ENCODE data around the gene CCDC50.

CCDC50 gene

GRCh38 chr3:191330530-191331048 is 1.4 kb downstream of the CCDC50 start:
- DNase-seq (ENCODE audit: insufficient read length, low spot score) (no peak), FAIRE-seq (no peak)
- TF ChIP-seq CTCF (IDR thresholded peaks at IDR 0.05; ENCODE audit: insufficient read depth, missing control alignments) = no peak

GRCh38 chr3:191331388-191331787 is 2.2 kb downstream of the CCDC50 start:
- FAIRE-seq (no peak), DNase-seq (ENCODE audit: insufficient read length, low spot score) (no peak)
- TF ChIP-seq CTCF (IDR thresholded peaks at IDR 0.05; ENCODE audit: insufficient read depth, missing control alignments) = no peak

- TF ChIP-seq CTCF (IDR thresholded peaks at IDR 0.05; ENCODE audit: insufficient read depth, missing control alignments) = no peak
- no peak for DNase-seq (ENCODE audit: insufficient read length, low spot score)
- no peak for FAIRE-seq
These were observed 4.2 kb downstream of the CCDC50 start for GRCh38 chr3:191333298-191333880.

- FAIRE-seq = no peak
- DNase-seq (ENCODE audit: insufficient read length, low spot score) = no peak
- no peak for TF ChIP-seq CTCF (IDR thresholded peaks at IDR 0.05; ENCODE audit: insufficient read depth, missing control alignments)
These were observed 5.2 kb downstream of the CCDC50 start for GRCh38 chr3:191334346-191334893.

- FAIRE-seq = no peak
- TF ChIP-seq CTCF (IDR thresholded peaks at IDR 0.05; ENCODE audit: insufficient read depth, missing control alignments) = no peak
These were observed 7.6 kb downstream of the CCDC50 start for GRCh38 chr3:191336833-191337232.

GRCh38 chr3:191338177-191338488 is 8.9 kb downstream of the CCDC50 start:
- no peak for TF ChIP-seq CTCF (IDR thresholded peaks at IDR 0.05; ENCODE audit: insufficient read depth, missing control alignments)
- FAIRE-seq (no peak), DNase-seq (ENCODE audit: insufficient read length, low spot score) (no peak)

More at GRCh38 chr3:191336833-191337232, 7.6 kb downstream of the CCDC50 start:
- DNase-seq (ENCODE audit: insufficient read length, low spot score) = no peak

GRCh38 chr3:191339316-191339917 is 10.2 kb downstream of the CCDC50 start:
- no peak for DNase-seq (ENCODE audit: insufficient read length, low spot score)
- TF ChIP-seq CTCF (IDR thresholded peaks at IDR 0.05; ENCODE audit: insufficient read depth, missing control alignments) = no peak

More at GRCh38 chr3:191339316-191339917, 10.2 kb downstream of the CCDC50 start:
- no peak for FAIRE-seq

Measured in D721Med (cell line).